HG02763 (cell line): ENCODE results near the gene INSR.

Experiments used
- ATAC-seq: cut with Tn5 transposase; IDR thresholded peaks from one replicate; pipeline ENCODE4 v1.9.1; 2021; ENCODE audit warnings: mild to moderate bottlenecking, moderate library complexity; ENCODE audit not compliant: unreplicated experiment

The INSR gene

GRCh38 chr19:7063339-7063738 lies 230.9 kb downstream of the INSR start:
- ATAC-seq = no peak
